K562 (cell line): ENCODE data around the gene MTA1. TPM values are rescaled to one million over a fixed set of nuclear protein-coding genes. Genes with fewer than 3 reads are reported as not detected.

Source experiments
- CAMTA2 ChIP-seq: fragments of 250-450 bp; sonication (Bioruptor Pico); conservative IDR thresholded peaks from 2 replicates; pipeline ENCODE4 v1.5.1; 2022
- CBX2 ChIP-seq: fragments of 200-600 bp; sonication (generic); IDR thresholded peaks from one replicate; pipeline ENCODE4 v1.6.1; 2012; ENCODE audit warnings: mild to moderate bottlenecking, low read length, inconsistent platforms; ENCODE audit not compliant: insufficient read depth, poor library complexity, severe bottlenecking
- FUS ChIP-seq: fragments of 200-400 bp; formaldehyde crosslinking; optimal IDR thresholded peaks from 2 replicates; pipeline ENCODE3; 2017; ENCODE audit warnings: low read depth, low read length
- GATA2 ChIP-seq: sonication (generic); formaldehyde crosslinking; IDR thresholded peaks from 2 replicates; pipeline ENCODE4 v1.4.0; 2020; ENCODE audit warnings: mild to moderate bottlenecking, missing genetic modification reagents
- HMG20A ChIP-seq: fragments of 450-650 bp; formaldehyde crosslinking; conservative IDR thresholded peaks from 2 replicates; pipeline ENCODE4 v1.4.0; 2020; ENCODE audit warnings: mild to moderate bottlenecking, mixed read lengths
- KAT2B ChIP-seq: IDR thresholded peaks from one replicate; pipeline ENCODE4 v1.6.1; 2012; ENCODE audit warnings: low read depth, mild to moderate bottlenecking, control low read depth, inconsistent platforms, low read length, moderate library complexity
- LEF1 ChIP-seq: fragments of 450-650 bp; IDR thresholded peaks from 2 replicates; pipeline ENCODE4 v1.6.1; 2016; ENCODE audit warnings: mild to moderate bottlenecking
- MLLT1 ChIP-seq, 2 experiments: fragments of 450-650 bp; IDR thresholded peaks; 2 replicates each; pipeline ENCODE4 v1.6.1; 2016
- MLX ChIP-seq, 2 experiments: fragments of 450-650 bp in 1 of 2; sonication (generic) in 1 of 2; formaldehyde crosslinking; conservative IDR thresholded peaks; 2 replicates each; pipeline versions ENCODE4 v1.4.0 to v1.8.1; 2020 to 2022; ENCODE audit warnings: mild to moderate bottlenecking in 1 of 2, missing genetic modification reagents in 1 of 2
- NELFE ChIP-seq: IDR thresholded peaks from 2 replicates; pipeline ENCODE4 v1.6.1; 2011; ENCODE audit warnings: mild to moderate bottlenecking; ENCODE audit not compliant: insufficient read depth, insufficient read length
- NKRF ChIP-seq: fragments of 450-650 bp; IDR thresholded peaks from 2 replicates; pipeline ENCODE4 v1.6.1; 2016; ENCODE audit warnings: borderline replicate concordance
- POLR2H ChIP-seq: IDR thresholded peaks from 2 replicates; pipeline ENCODE4 v1.6.1; 2016; ENCODE audit warnings: missing genetic modification characterization, low read depth, mild to moderate bottlenecking, control low read depth, missing compliant biosample characterization, moderate library complexity
- RBM15 ChIP-seq: fragments of 200-400 bp; formaldehyde crosslinking; IDR thresholded peaks from 2 replicates; pipeline ENCODE4 v1.6.1; 2018; ENCODE audit warnings: mild to moderate bottlenecking, low read length, moderate library complexity; ENCODE audit not compliant: insufficient read depth
- RFX1 ChIP-seq: fragments of 450-650 bp; IDR thresholded peaks from 2 replicates; pipeline ENCODE4 v1.6.1; 2016; ENCODE audit warnings: mild to moderate bottlenecking, moderate library complexity
- RHOXF2B ChIP-seq: fragments of 250-450 bp; sonication (Bioruptor Pico); conservative IDR thresholded peaks from 2 replicates; pipeline ENCODE4 v1.5.1; 2021
- RUNX1 ChIP-seq: sonication (generic); IDR thresholded peaks from 2 replicates; pipeline ENCODE4 v1.6.1; 2016; ENCODE audit warnings: antibody characterized with exemption, low read depth
- SNAPC5 ChIP-seq: fragments of 250-450 bp; sonication (Bioruptor Pico); IDR thresholded peaks from 2 replicates; pipeline ENCODE4 v1.8.0; 2021; ENCODE audit warnings: moderate library complexity, mild to moderate bottlenecking, inconsistent platforms
- SREBF1 ChIP-seq: fragments of 150-350 bp; IDR thresholded peaks from 2 replicates; pipeline ENCODE4 v1.6.1; 2014; ENCODE audit warnings: antibody characterized with exemption, low read depth, low read length, borderline replicate concordance
- STAG1 ChIP-seq: sonication (generic); formaldehyde crosslinking; IDR thresholded peaks from 2 replicates; pipeline ENCODE4 v1.5.0; 2020; ENCODE audit warnings: missing genetic modification reagents, borderline replicate concordance
- TCF7L2 ChIP-seq: fragments of 150-350 bp; IDR thresholded peaks from 2 replicates; pipeline ENCODE4 v1.6.1; 2016; ENCODE audit warnings: low read depth, mild to moderate bottlenecking, low read length, moderate library complexity
- ZBTB26 ChIP-seq: fragments of 450-650 bp; formaldehyde crosslinking; IDR thresholded peaks from 2 replicates; pipeline ENCODE4 v1.4.0; 2022; ENCODE audit warnings: missing genetic modification characterization
- ZNF140 ChIP-seq: fragments of 250-450 bp; sonication (Bioruptor Pico); IDR thresholded peaks from 2 replicates; pipeline ENCODE4 v1.8.0; 2021; ENCODE audit warnings: moderate library complexity, mild to moderate bottlenecking, inconsistent platforms
- ZNF263 ChIP-seq: sonication (generic); formaldehyde crosslinking; IDR thresholded peaks from 2 replicates; pipeline ENCODE4 v1.8.0; 2022; ENCODE audit warnings: mild to moderate bottlenecking, missing genetic modification reagents, borderline replicate concordance
- ZNF408 ChIP-seq: fragments of 250-450 bp; sonication (Bioruptor Pico); IDR thresholded peaks from 2 replicates; pipeline ENCODE4 v1.4.0; 2020; ENCODE audit warnings: low read depth, mild to moderate bottlenecking, moderate library complexity
- ZSCAN32 ChIP-seq: fragments of 450-650 bp; formaldehyde crosslinking; IDR thresholded peaks from 2 replicates; pipeline ENCODE4 v1.4.0; 2020; ENCODE audit warnings: mild to moderate bottlenecking, moderate library complexity
- polyA plus RNA-seq, 8 experiments: library from polyadenylated mRNA; depleted of rRNA in 4 of 8; stranded (reverse) in 5 of 8; unstranded in 3 of 8; fragments of >200 nt; fragmentation: Nextera tagmentation in 2 of 8; fragmentation: Illumina TruSeq in 1 of 8; extraction: Ambion mirVana in 2 of 8; extraction: Trizol in 1 of 8; gene quantifications; 2 replicates each; pipeline versions ENCODE4 v1.2.1 to v1.2.3, GENCODE V29; 2011 to 2014; ENCODE audit warnings: inconsistent platforms in 1 of 8, missing spikeins in 1 of 8
- total RNA-seq, 7 experiments: library from RNA; depleted of rRNA in 6 of 7; stranded (reverse); fragments of >200 nt in 6 of 7; fragmentation: Illumina TruSeq in 2 of 7; extraction: Trizol in 2 of 7; gene quantifications; 2 replicates each; pipeline versions ENCODE4 v1.2.1 to v1.2.3, GENCODE V29; 2011 to 2021; ENCODE audit warnings: low replicate concordance in 1 of 7

MTA1 gene
- total and polyA plus RNA-seq, 9 of the 15 experiments (the other 6 are each of a cell fraction or from before 2014, with no cell fraction given) = 0.13 to 118 (median 32.3) TPM

- TF ChIP-seq MLX (CRISPR knock-in tag; conservative IDR thresholded peaks at IDR 0.05) (no peak), SREBF1 (no peak), MLLT1 (IDR thresholded peaks at IDR 0.05) (no peak), ZNF408 (CRISPR knock-in tag) (no peak), ZNF263 (CRISPR knock-in tag) (no peak), CBX2 (no peak), RHOXF2B (CRISPR knock-in tag) (no peak), ZBTB26 (CRISPR knock-in tag) (no peak), POLR2H (tag) (no peak), CAMTA2 (no peak), LEF1 (no peak), RFX1 (peak; percentile 95), RUNX1 (no peak), SNAPC5 (no peak), NKRF (no peak), NELFE (no peak), HMG20A (CRISPR knock-in tag) (no peak), FUS (no peak), RBM15 (no peak), STAG1 (CRISPR knock-in tag) (no peak), TCF7L2 (no peak), ZSCAN32 (CRISPR knock-in tag) (no peak), ZNF140 (CRISPR knock-in tag) (no peak), GATA2 (CRISPR knock-in tag) (no peak), KAT2B (no peak)
Measured at GRCh38 chr14:105481886-105482457, 62.3 kb downstream of the MTA1 start (continued).
